OCI-LY7 (cell line): ENCODE data around the gene LHX4. TPM values are rescaled to one million over a fixed set of nuclear protein-coding genes. Genes with fewer than 3 reads are reported as not detected.

ENCODE experiments used
- BruUV-seq: library from RNA; stranded (reverse); fragments of 400-500 nt; replicated peaks from 2 replicates; lab custom pipeline; 2021; lab: Mats Ljungman, UMichigan
- CTCF ChIA-PET: fragments of 300-600 bp; sonication (Branson Sonifier 250); formaldehyde crosslinking; loops from one replicate; lab custom pipeline; 2022; ENCODE audit warnings: antibody characterized with exemption; ENCODE audit not compliant: unreplicated experiment; lab: Charles Lee
- POLR2A ChIA-PET: fragments of 300-600 bp; sonication (Branson Sonifier 250); formaldehyde crosslinking; loops from one replicate; lab custom pipeline; 2022; ENCODE audit warnings: antibody characterized with exemption; lab: Charles Lee
- DNase-seq: peaks from one replicate; pipeline ENCODE4 v3.0.0-alpha.2; 2015; ENCODE audit warnings: low spot score
- H2AFZ ChIP-seq: fragments of 200-600 bp; sonication (generic), shearing (Covaris generic); 2 replicates; pipeline ENCODE4 v1.6.1; 2014; ENCODE audit warnings: mild to moderate bottlenecking, antibody characterized with exemption, low read length, moderate library complexity
- H3K27ac ChIP-seq: fragments of 200-600 bp; sonication (generic); 2 replicates; pipeline ENCODE4 v1.5.1; 2014; ENCODE audit warnings: mixed run types, low read depth, mild to moderate bottlenecking, moderate library complexity, low read length, inconsistent platforms; ENCODE audit not compliant: poor library complexity, severe bottlenecking
- H3K36me3 ChIP-seq: fragments of 200-600 bp; sonication (generic); 2 replicates; pipeline ENCODE4 v1.6.1; 2014; ENCODE audit warnings: mild to moderate bottlenecking, antibody characterized with exemption, low read length, moderate library complexity, mixed read lengths; ENCODE audit not compliant: insufficient read depth
- H3K4me1 ChIP-seq: fragments of 200-600 bp; sonication (generic); 2 replicates; pipeline ENCODE4 v1.5.1; 2014; ENCODE audit warnings: mild to moderate bottlenecking, low read length; ENCODE audit not compliant: insufficient read depth, poor library complexity, severe bottlenecking
- H3K4me2 ChIP-seq: fragments of 200-600 bp; sonication (generic); 2 replicates; pipeline ENCODE4 v1.6.1; 2014; ENCODE audit warnings: mild to moderate bottlenecking, low read length
- H3K4me3 ChIP-seq: fragments of 200-600 bp; sonication (generic); 2 replicates; pipeline ENCODE4 v1.5.1; 2014; ENCODE audit warnings: mild to moderate bottlenecking, low read depth, low read length; ENCODE audit not compliant: poor library complexity, severe bottlenecking
- H3K79me2 ChIP-seq: fragments of 200-600 bp; sonication (generic); 2 replicates; pipeline ENCODE4 v1.6.1; 2016; ENCODE audit warnings: low read depth, mild to moderate bottlenecking, low read length, moderate library complexity, mixed read lengths; ENCODE audit not compliant: insufficient read depth
- H3K9me2 ChIP-seq: fragments of 200-600 bp; sonication (generic); 2 replicates; pipeline ENCODE4 v1.6.1; 2016; ENCODE audit warnings: mild to moderate bottlenecking, low read length, mixed read lengths; ENCODE audit not compliant: insufficient read depth
- H3K9me3 ChIP-seq: fragments of 200-600 bp; sonication (generic); 2 replicates; pipeline ENCODE4 v1.6.1; 2014; ENCODE audit warnings: mild to moderate bottlenecking, mixed run types, low read length, mixed read lengths
- H4K20me1 ChIP-seq: fragments of 200-600 bp; sonication (generic); 2 replicates; pipeline ENCODE4 v1.6.1; 2014; ENCODE audit warnings: mild to moderate bottlenecking, antibody characterized with exemption, low read length, moderate library complexity, mixed read lengths; ENCODE audit not compliant: insufficient read depth
- EZH2phosphoT487 ChIP-seq: fragments of 200-600 bp; sonication (generic); IDR thresholded peaks from 2 replicates; pipeline ENCODE4 v1.6.1; 2018; ENCODE audit warnings: low read depth, borderline replicate concordance, mild to moderate bottlenecking, mixed run types, antibody characterized with exemption, low read length, moderate library complexity, mixed read lengths
- intact Hi-C: fragments of 100-400 bp; cut with micrococcal nuclease; formaldehyde crosslinking; loops from one replicate; pipeline ENCODE4 v1.10.0; 2022; ENCODE audit not compliant: unreplicated experiment
- total RNA-seq, 2 experiments: library from RNA; depleted of rRNA in 1 of 2; stranded (reverse); fragments of >200 nt in 1 of 2; shearing (Covaris generic) in 1 of 2; gene quantifications; 2 replicates each; pipeline ENCODE4 v1.2.3, GENCODE V29; 2014 to 2022
- TF ChIP-seq, protein P1 (sequence below): fragments of 200-600 bp; sonication (generic); conservative IDR thresholded peaks from 2 replicates; pipeline ENCODE4 v1.5.1; 2014; ENCODE audit warnings: mild to moderate bottlenecking, antibody characterized with exemption, low read length, moderate library complexity, mixed read lengths

The LHX4 gene
- total RNA-seq, 2 experiments from 2014 or later: 0.06 TPM; not detected in 1

DNA sequence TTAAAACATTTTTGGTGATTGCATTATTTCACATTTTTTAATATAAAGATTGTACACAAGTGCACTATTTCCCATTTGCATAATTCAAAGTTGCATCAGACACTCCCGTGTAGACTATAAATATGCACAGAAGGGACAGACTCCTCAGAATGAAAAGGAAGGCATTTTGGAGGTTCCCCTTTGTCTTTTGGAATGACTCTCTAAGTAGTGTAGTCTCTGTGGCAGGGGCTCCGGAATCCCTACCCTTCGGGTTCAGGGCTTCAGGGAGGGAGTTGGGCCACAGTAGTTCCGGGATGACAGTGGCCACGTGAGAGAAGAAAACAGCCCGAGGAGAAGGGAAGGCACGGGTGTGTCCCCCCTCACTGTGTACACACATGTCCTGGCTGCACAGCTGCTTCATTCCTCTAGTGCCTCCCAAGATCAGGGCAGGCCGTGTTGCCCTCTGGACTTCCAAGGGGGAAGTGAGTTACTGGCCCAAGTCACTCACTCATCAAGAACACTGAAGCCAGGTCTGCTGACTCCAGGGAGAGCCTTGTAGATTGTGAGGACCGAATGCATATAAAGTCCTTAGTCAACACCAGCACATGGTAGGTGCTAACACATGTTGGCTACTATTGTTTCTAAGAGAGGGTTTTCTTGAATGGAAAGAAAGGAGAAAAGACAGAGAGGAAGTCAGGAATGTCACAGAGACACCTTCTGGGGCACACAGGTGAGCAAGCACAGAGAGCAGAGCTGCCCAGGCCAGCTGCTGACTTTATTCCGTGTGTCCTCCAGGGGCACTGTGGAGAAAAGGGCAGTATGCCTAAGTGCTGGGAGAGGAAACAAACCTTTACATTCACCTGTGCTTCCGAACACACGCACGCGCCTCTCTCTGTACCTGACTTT lies 39.8 kb downstream of the LHX4 start:
- Histone ChIP-seq H3K36me3 (peaks cover 11% of the 10 kb centered on the region), H3K27ac (no peak overlapping the region), H3K9me3 (no peaks in the 10 kb centered on the region), H2AFZ (no peak overlapping the region), H4K20me1 (no peaks in the 10 kb centered on the region), H3K4me3 (no peak overlapping the region), H3K4me2 (no peak overlapping the region), H3K4me1 (no peaks in the 10 kb centered on the region), H3K9me2 (no peaks in the 10 kb centered on the region), H3K79me2 (no peaks in the 10 kb centered on the region)
- ChIA-PET CTCF (no interaction called here), POLR2A (interaction anchor here (0.7 kb wide), 1 partner anchor 16 kb away, joined by 3 read pairs; no protein-coding TSS in a partner anchor)
- TF ChIP-seq, protein P1, sequence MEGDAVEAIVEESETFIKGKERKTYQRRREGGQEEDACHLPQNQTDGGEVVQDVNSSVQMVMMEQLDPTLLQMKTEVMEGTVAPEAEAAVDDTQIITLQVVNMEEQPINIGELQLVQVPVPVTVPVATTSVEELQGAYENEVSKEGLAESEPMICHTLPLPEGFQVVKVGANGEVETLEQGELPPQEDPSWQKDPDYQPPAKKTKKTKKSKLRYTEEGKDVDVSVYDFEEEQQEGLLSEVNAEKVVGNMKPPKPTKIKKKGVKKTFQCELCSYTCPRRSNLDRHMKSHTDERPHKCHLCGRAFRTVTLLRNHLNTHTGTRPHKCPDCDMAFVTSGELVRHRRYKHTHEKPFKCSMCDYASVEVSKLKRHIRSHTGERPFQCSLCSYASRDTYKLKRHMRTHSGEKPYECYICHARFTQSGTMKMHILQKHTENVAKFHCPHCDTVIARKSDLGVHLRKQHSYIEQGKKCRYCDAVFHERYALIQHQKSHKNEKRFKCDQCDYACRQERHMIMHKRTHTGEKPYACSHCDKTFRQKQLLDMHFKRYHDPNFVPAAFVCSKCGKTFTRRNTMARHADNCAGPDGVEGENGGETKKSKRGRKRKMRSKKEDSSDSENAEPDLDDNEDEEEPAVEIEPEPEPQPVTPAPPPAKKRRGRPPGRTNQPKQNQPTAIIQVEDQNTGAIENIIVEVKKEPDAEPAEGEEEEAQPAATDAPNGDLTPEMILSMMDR: no peak
- TF ChIP-seq EZH2phosphoT487: no peak
- no TSS peak for BruUV-seq
- DNase-seq: no peak
- intact Hi-C loops: no loop called here

DNA sequence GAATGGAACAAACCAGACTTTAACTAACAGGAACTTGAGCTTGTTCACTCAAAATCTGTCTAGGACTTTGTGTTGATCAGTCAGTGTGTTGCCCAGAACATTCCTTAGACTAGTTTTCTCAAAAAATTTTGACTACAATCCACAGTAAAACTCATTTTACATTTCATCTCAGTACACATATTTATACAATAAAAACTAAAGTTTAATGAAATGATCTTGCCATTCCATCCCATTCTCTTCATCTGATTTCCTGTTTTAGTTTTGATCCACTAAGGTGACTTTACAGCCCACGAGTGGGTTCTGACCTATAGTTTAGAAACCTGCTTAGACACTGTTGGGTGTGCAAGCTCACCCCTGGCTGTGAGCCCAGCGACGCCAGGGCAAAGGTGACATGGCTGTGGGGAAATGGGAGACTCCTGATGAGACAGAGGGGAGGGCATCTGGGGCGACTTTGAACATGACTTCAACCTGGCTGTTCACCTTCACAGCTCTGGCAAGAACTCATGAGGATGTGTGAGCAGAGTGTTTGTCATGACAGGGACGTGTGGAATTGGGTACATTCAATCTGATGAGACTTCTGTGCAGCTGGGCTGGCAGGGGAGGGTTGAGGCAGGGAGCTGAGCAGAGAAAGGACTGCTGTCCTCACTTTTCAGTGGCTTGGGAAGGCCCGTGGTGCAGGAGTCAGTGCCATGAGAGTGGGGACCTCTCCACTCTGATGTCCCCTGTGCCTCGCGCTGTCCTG lies 40.6 kb downstream of the LHX4 start:
- TF ChIP-seq EZH2phosphoT487: no peak
- TF ChIP-seq, protein P1: no peak
- DNase-seq: no peak
- CTCF ChIA-PET: no interaction called here

More for the DNA sequence above, 40.6 kb downstream of the LHX4 start:
- Histone ChIP-seq H3K79me2 (no peaks in the 10 kb centered on the region), H3K36me3 (peaks cover 17% of the 10 kb centered on the region), H3K9me2 (no peaks in the 10 kb centered on the region), H3K27ac (no peak overlapping the region), H3K4me1 (no peaks in the 10 kb centered on the region), H3K4me3 (no peak overlapping the region), H2AFZ (no peak overlapping the region), H3K4me2 (no peak overlapping the region), H3K9me3 (no peaks in the 10 kb centered on the region), H4K20me1 (no peaks in the 10 kb centered on the region)
- no TSS peak for BruUV-seq
- intact Hi-C loops: no loop called here
- POLR2A ChIA-PET: interaction anchor here (0.7 kb wide), 1 partner anchor 15 kb away, joined by 3 read pairs; no protein-coding TSS in a partner anchor
